GM23338 (cell line): ENCODE measurements around the gene SCGB1A1. TPM values are rescaled to one million over a fixed set of nuclear protein-coding genes. Genes with fewer than 3 reads are reported as not detected.

ENCODE experiments used
- ATAC-seq: fragments of 200-7000 bp; cut with Tn5 transposase; 3 replicates; pipeline ENCODE4 v1.9.1; 2020
- DNase-seq: peaks from one replicate; pipeline ENCODE4 v3.0.0-alpha.2; 2015; ENCODE audit warnings: low spot score
- H2AFZ ChIP-seq: fragments of 200-600 bp; sonication (generic); 2 replicates; pipeline ENCODE4 v1.8.0; 2016; ENCODE audit warnings: antibody characterized with exemption, mild to moderate bottlenecking, moderate library complexity
- H3F3A ChIP-seq: fragments of 200-600 bp; sonication (generic); replicated peaks from 2 replicates; pipeline ENCODE4 v1.8.0; 2017; ENCODE audit warnings: antibody characterized with exemption, mixed run types, low read depth
- H3K27ac ChIP-seq: fragments of 200-600 bp; sonication (generic); 2 replicates; pipeline ENCODE4 v1.6.1; 2016; ENCODE audit warnings: low read depth
- H3K27me3 ChIP-seq: fragments of 200-600 bp; sonication (generic); 2 replicates; pipeline ENCODE4 v1.8.0; 2016; ENCODE audit warnings: mild to moderate bottlenecking, mixed run types, moderate library complexity; ENCODE audit not compliant: insufficient read depth
- H3K36me3 ChIP-seq: fragments of 200-600 bp; sonication (generic); 2 replicates; pipeline ENCODE4 v1.8.0; 2016; ENCODE audit warnings: mild to moderate bottlenecking; ENCODE audit not compliant: insufficient read depth
- H3K4me1 ChIP-seq: fragments of 200-600 bp; sonication (generic); 2 replicates; pipeline ENCODE4 v1.8.0; 2016; ENCODE audit warnings: mild to moderate bottlenecking, moderate library complexity; ENCODE audit not compliant: insufficient read depth
- H3K4me2 ChIP-seq: fragments of 200-600 bp; sonication (generic); 2 replicates; pipeline ENCODE4 v1.7.1; 2017; ENCODE audit warnings: mixed run types
- H3K4me3 ChIP-seq: fragments of 200-600 bp; sonication (generic); 2 replicates; pipeline ENCODE4 v1.6.1; 2016; ENCODE audit warnings: mixed run types
- H3K79me2 ChIP-seq: fragments of 200-600 bp; sonication (generic); replicated peaks from 2 replicates; pipeline ENCODE4 v1.8.0; 2017; ENCODE audit warnings: mild to moderate bottlenecking; ENCODE audit not compliant: insufficient read depth
- H3K9me2 ChIP-seq: fragments of 200-600 bp; sonication (generic); 2 replicates; pipeline ENCODE4 v1.8.0; 2017; ENCODE audit not compliant: insufficient read depth
- H4K20me1 ChIP-seq: fragments of 200-600 bp; sonication (generic); replicated peaks from 2 replicates; pipeline ENCODE4 v1.8.0; 2017; ENCODE audit warnings: mild to moderate bottlenecking; ENCODE audit not compliant: insufficient read depth
- H3K27ac Mint-ChIP-seq: 2 replicates; pipeline ENCODE4 v1.8.0; 2020; ENCODE audit warnings: inconsistent platforms, mild to moderate bottlenecking, moderate library complexity, mixed read lengths
- H3K27me3 Mint-ChIP-seq: 3 replicates; pipeline ENCODE4 v1.8.0; 2022; ENCODE audit warnings: low read depth, mild to moderate bottlenecking, moderate library complexity, mixed read lengths, inconsistent platforms; ENCODE audit not compliant: insufficient read depth, poor library complexity
- H3K36me3 Mint-ChIP-seq: 3 replicates; pipeline ENCODE4 v1.8.0; 2021; ENCODE audit warnings: low read depth, mild to moderate bottlenecking, inconsistent platforms, moderate library complexity, mixed read lengths
- H3K4me1 Mint-ChIP-seq: 3 replicates; pipeline ENCODE4 v1.8.0; 2020; ENCODE audit warnings: mild to moderate bottlenecking, inconsistent platforms, mixed read lengths
- H3K4me3 Mint-ChIP-seq: 3 replicates; pipeline ENCODE4 v1.8.0; 2021; ENCODE audit warnings: moderate library complexity, mild to moderate bottlenecking, inconsistent platforms, mixed read lengths
- H3K9me3 Mint-ChIP-seq: 3 replicates; pipeline ENCODE4 v1.8.0; 2020; ENCODE audit warnings: moderate library complexity, mild to moderate bottlenecking, inconsistent platforms, mixed read lengths
- CREB1 ChIP-seq: fragments of 250-450 bp; sonication (Bioruptor Pico); IDR thresholded peaks from 2 replicates; pipeline ENCODE4 v1.5.0; 2020; ENCODE audit warnings: low read depth, mild to moderate bottlenecking, moderate library complexity
- EZH2 ChIP-seq: fragments of 200-600 bp; sonication (generic); IDR thresholded peaks from one replicate; pipeline ENCODE4 v1.8.0; 2017; ENCODE audit warnings: antibody characterized with exemption, mild to moderate bottlenecking, low read depth; ENCODE audit not compliant: unreplicated experiment
- EZH2phosphoT487 ChIP-seq: fragments of 200-600 bp; sonication (generic); IDR thresholded peaks from one replicate; pipeline ENCODE4 v1.8.1; 2018; ENCODE audit warnings: antibody characterized with exemption; ENCODE audit not compliant: unreplicated experiment
- JUNB ChIP-seq: IDR thresholded peaks from one replicate; pipeline ENCODE4 v1.6.1; 2016; ENCODE audit warnings: antibody characterized with exemption; ENCODE audit not compliant: unreplicated experiment
- NANOG ChIP-seq: IDR thresholded peaks from 2 replicates; pipeline ENCODE4 v1.6.1; 2016; ENCODE audit warnings: antibody characterized with exemption, borderline replicate concordance
- POLR2AphosphoS5 ChIP-seq: IDR thresholded peaks from 2 replicates; pipeline ENCODE4 v1.6.1; 2016; ENCODE audit warnings: antibody characterized with exemption, low read depth
- STAT1 ChIP-seq: IDR thresholded peaks from one replicate; pipeline ENCODE4 v1.6.1; 2016; ENCODE audit warnings: antibody characterized with exemption; ENCODE audit not compliant: unreplicated experiment
- ZNF114 ChIP-seq: fragments of 250-450 bp; sonication (Bioruptor Pico); IDR thresholded peaks from 2 replicates; pipeline ENCODE4 v1.5.0; 2020; ENCODE audit warnings: mild to moderate bottlenecking, moderate library complexity
- ZNF331 ChIP-seq: fragments of 250-450 bp; sonication (Bioruptor Pico); IDR thresholded peaks from 2 replicates; pipeline ENCODE4 v1.5.0; 2020; ENCODE audit warnings: low read depth, mild to moderate bottlenecking, moderate library complexity
- ZNF462 ChIP-seq: fragments of 250-450 bp; sonication (Bioruptor Pico); IDR thresholded peaks from 2 replicates; pipeline ENCODE4 v1.5.0; 2020; ENCODE audit warnings: mild to moderate bottlenecking, moderate library complexity
- polyA plus RNA-seq: library from polyadenylated mRNA; unstranded; fragments of >200 nt; fragmentation: Nextera tagmentation; extraction: Ambion mirVana; gene quantifications from 2 replicates; pipeline ENCODE4 v1.2.1, GENCODE V29; 2016
- total RNA-seq: library from RNA; depleted of rRNA; stranded (reverse); fragments of >200 nt; shearing (Covaris generic); gene quantifications from 2 replicates; pipeline ENCODE4 v1.2.3, GENCODE V29; 2014
- TF ChIP-seq, protein P1 (sequence below): IDR thresholded peaks from 2 replicates; pipeline ENCODE4 v1.6.1; 2016; ENCODE audit warnings: antibody characterized with exemption
- TF ChIP-seq, protein P2 (sequence below): IDR thresholded peaks from one replicate; pipeline ENCODE4 v1.6.1; 2018; ENCODE audit warnings: antibody characterized with exemption; ENCODE audit not compliant: unreplicated experiment
- TF ChIP-seq, protein P3 (sequence below), 2 experiments: fragments of 200-600 bp in 1 of 2; sonication (generic) in 1 of 2; conservative IDR thresholded peaks; 2 replicates each; pipeline versions ENCODE4 v1.5.1 to v1.6.1; 2016 to 2017; ENCODE audit warnings: antibody characterized with exemption in 2 of 2, low read depth in 2 of 2, mild to moderate bottlenecking in 2 of 2, moderate library complexity in 1 of 2

The SCGB1A1 gene
- total and polyA plus RNA-seq, 2 experiments from 2014 or later, result not detected

DNA sequence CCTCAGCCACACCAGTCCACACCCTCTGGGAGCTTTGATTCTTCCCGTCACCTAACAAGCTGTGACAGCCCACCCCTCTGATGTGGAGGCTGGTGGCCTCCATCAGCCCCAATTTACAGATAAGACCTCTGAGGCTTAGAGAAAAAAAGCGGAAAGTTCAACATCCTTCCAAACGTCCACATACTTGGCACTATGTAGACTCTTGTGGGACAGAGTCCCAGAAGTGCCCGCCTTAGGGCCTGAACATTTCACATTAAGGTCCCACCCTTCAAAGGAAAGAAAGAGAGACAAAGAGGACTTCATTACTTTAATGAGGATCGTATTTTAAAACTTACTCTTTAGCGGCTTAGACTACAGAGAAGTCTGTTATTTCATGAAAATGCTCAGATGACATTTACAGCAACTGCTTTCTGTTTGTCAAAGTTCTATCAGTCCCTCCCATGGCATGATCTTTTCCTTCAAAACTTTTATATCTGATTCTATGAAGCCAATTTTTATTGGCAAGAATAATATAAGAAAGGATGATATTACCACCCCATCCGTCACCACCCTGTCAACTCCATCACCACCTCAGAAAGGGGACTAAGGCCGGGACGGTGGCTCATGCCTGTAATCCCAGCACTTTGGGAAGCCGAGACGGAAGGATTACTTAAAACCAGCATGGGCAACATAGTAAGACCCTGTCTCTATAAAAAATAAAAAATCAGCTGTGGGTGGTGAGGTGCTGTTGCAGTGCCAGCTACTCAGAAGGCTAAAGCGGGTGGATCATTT, 15.7 kb upstream of the SCGB1A1 start:
- H2AFZ ChIP-seq, result no peak overlapping the region
- H3K4me3 ChIP-seq, result no peak overlapping the region
- no peaks in the 10 kb centered on the region for H3K27me3 ChIP-seq
- no peaks in the 10 kb centered on the region for H3K36me3 ChIP-seq
- no peak overlapping the region for H3K4me2 ChIP-seq
- H3F3A ChIP-seq, result no peaks in the 10 kb centered on the region
- H3K4me3 Mint-ChIP-seq, result no peak overlapping the region
- DNase-seq (no peak), ATAC-seq (no peak)
- H3K9me3 Mint-ChIP-seq, result no peaks in the 10 kb centered on the region; the same call in 2 of the 3 replicates
- no peak overlapping the region for H3K27ac Mint-ChIP-seq
- H3K79me2 ChIP-seq, result no peaks in the 10 kb centered on the region
- no peaks in the 10 kb centered on the region for H3K9me2 ChIP-seq
- no peak overlapping the region for H3K27ac ChIP-seq
- H3K4me1 ChIP-seq, result peaks cover 4% of the 10 kb centered on the region; the same call in 1 of the 2 replicates
- peaks cover 10% of the 10 kb centered on the region for H3K27me3 Mint-ChIP-seq
- H3K4me1 Mint-ChIP-seq, result peaks cover 18% of the 10 kb centered on the region
- no peaks in the 10 kb centered on the region for H4K20me1 ChIP-seq
- no peaks in the 10 kb centered on the region for H3K36me3 Mint-ChIP-seq
- no peak for TF ChIP-seq EZH2phosphoT487
- no peak for TF ChIP-seq JUNB
- no peak for TF ChIP-seq NANOG
- TF ChIP-seq EZH2, result no peak
- TF ChIP-seq ZNF331 (CRISPR knock-in tag), result no peak
- TF ChIP-seq CREB1, result no peak
- TF ChIP-seq, protein P1, sequence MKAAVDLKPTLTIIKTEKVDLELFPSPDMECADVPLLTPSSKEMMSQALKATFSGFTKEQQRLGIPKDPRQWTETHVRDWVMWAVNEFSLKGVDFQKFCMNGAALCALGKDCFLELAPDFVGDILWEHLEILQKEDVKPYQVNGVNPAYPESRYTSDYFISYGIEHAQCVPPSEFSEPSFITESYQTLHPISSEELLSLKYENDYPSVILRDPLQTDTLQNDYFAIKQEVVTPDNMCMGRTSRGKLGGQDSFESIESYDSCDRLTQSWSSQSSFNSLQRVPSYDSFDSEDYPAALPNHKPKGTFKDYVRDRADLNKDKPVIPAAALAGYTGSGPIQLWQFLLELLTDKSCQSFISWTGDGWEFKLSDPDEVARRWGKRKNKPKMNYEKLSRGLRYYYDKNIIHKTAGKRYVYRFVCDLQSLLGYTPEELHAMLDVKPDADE, result no peak
- TF ChIP-seq STAT1, result no peak
- TF ChIP-seq ZNF462 (CRISPR knock-in tag), result no peak
- TF ChIP-seq, protein P2, sequence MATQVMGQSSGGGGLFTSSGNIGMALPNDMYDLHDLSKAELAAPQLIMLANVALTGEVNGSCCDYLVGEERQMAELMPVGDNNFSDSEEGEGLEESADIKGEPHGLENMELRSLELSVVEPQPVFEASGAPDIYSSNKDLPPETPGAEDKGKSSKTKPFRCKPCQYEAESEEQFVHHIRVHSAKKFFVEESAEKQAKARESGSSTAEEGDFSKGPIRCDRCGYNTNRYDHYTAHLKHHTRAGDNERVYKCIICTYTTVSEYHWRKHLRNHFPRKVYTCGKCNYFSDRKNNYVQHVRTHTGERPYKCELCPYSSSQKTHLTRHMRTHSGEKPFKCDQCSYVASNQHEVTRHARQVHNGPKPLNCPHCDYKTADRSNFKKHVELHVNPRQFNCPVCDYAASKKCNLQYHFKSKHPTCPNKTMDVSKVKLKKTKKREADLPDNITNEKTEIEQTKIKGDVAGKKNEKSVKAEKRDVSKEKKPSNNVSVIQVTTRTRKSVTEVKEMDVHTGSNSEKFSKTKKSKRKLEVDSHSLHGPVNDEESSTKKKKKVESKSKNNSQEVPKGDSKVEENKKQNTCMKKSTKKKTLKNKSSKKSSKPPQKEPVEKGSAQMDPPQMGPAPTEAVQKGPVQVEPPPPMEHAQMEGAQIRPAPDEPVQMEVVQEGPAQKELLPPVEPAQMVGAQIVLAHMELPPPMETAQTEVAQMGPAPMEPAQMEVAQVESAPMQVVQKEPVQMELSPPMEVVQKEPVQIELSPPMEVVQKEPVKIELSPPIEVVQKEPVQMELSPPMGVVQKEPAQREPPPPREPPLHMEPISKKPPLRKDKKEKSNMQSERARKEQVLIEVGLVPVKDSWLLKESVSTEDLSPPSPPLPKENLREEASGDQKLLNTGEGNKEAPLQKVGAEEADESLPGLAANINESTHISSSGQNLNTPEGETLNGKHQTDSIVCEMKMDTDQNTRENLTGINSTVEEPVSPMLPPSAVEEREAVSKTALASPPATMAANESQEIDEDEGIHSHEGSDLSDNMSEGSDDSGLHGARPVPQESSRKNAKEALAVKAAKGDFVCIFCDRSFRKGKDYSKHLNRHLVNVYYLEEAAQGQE, result no peak
- TF ChIP-seq ZNF114, result no peak
- TF ChIP-seq, protein P3, sequence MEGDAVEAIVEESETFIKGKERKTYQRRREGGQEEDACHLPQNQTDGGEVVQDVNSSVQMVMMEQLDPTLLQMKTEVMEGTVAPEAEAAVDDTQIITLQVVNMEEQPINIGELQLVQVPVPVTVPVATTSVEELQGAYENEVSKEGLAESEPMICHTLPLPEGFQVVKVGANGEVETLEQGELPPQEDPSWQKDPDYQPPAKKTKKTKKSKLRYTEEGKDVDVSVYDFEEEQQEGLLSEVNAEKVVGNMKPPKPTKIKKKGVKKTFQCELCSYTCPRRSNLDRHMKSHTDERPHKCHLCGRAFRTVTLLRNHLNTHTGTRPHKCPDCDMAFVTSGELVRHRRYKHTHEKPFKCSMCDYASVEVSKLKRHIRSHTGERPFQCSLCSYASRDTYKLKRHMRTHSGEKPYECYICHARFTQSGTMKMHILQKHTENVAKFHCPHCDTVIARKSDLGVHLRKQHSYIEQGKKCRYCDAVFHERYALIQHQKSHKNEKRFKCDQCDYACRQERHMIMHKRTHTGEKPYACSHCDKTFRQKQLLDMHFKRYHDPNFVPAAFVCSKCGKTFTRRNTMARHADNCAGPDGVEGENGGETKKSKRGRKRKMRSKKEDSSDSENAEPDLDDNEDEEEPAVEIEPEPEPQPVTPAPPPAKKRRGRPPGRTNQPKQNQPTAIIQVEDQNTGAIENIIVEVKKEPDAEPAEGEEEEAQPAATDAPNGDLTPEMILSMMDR (conservative IDR thresholded peaks at IDR 0.05; ENCODE audit: low read depth in 2 of 2), result no peak
- no peak for TF ChIP-seq POLR2AphosphoS5
